GM12892 (cell line): ENCODE results near the gene ACAT2.
A peak's percentile ranks its signal among the peaks of the same experiment; 100 is the strongest.
"Not testable (repeated sequence)": the region's sequence is repeated elsewhere in the genome, so short reads cannot be mapped to it uniquely, and the experiment has no call there.

Experiments
- DNase-seq: peaks from one replicate; pipeline ENCODE4 v3.0.0; 2011; ENCODE audit not compliant: insufficient read length
- FAIRE-seq: peaks from 2 replicates; lab custom pipeline; 2011; peaks lifted over from hg19 to GRCh38; lab: Jason Lieb, UNC
- POLR2A ChIP-seq: IDR thresholded peaks from 2 replicates; pipeline ENCODE4 v1.6.1; 2011; ENCODE audit warnings: low read depth, low read length, control low read depth
- POLR2AphosphoS5 ChIP-seq: IDR thresholded peaks from 2 replicates; pipeline ENCODE4 v1.6.1; 2011; ENCODE audit warnings: low read depth, low read length, control low read depth
- TAF1 ChIP-seq: IDR thresholded peaks from 2 replicates; pipeline ENCODE4 v1.6.1; 2011; ENCODE audit warnings: low read depth, mild to moderate bottlenecking, control low read depth, low read length, borderline replicate concordance

ACAT2 gene

DNA sequence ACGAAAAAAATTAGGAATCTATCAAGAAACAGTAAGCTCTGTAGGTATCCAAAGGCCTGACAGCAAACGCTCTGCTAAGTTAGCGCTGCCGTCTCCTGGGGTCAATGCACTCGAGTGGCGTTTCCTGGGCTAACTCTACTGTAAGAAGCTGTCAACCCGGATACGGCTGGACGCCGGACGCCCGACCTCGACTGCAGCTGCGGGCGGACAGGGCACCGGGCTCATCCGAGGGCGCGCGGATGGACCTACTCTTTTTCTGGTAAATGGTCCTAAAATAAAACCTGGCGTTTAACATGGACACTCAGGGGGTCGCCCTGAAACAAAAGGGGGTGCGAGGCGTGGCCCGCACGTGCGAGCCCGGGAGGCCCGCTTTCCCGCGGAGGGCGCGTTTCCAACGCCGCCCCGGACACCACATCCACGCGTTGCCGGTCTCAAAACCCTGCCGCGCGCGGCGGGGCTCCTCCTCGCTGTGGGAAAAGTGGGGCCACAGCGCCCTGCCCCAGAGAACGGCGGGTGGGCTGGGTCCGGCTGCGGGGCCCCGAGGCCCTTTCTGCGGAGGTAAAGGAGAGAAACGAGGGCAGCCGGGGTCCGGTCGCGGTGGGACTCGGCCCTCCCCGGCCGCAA lies 27.0 kb downstream of the ACAT2 start:
- TF ChIP-seq TAF1 (peak; percentile 21; the same call in 1 of the 2 replicates), POLR2AphosphoS5 (no peak)
- peak; percentile 50 for FAIRE-seq
- DNase-seq, result no peak

DNA sequence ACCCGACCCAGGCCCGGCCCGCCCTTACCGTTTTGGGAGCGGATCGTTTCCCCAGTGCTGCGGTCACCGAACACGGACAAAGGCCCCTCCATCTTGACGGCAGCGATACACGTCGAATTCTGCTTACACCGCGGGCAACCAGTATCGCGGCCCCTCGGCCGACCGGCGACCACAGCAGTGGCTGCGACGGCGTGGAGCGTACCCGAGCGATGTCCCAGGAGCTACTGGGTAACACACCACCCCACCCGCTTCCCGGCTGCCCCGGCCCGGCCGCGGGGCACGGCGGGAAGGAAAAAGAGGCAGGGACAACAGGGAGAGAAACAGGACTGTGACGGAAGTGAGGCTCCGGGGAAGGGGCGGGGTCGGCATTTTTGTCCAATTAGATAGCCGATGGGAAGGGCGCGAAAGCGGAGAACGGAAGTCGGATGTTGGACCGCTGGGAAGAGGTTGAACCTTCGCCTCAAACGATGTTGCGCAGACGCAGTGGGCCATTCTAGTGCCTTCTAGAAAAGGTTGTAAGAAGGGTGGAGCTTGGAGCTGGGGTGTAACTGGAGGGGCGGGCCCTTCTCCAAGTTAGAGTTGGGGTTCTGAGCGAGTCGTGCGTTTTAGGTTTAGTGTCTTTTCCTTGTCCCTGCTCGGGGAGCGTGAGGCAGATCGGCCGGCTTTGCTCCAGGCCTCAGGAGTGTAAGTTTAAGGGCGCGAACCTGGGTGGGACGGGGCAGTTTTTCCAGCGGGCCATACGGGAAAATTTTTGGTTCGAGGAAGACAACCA lies 27.7 kb downstream of the ACAT2 start, which contains the start of gene TCP1:
TSS of gene TCP1 (minus strand) at position 226 of the 772 bp plus-strand sequence. CDS start at position 92, 134 bp downstream.
- peak; percentile 85 for DNase-seq
- no peak for FAIRE-seq
- TF ChIP-seq TAF1 (peak; percentile 94), POLR2A (peak; percentile 99), POLR2AphosphoS5 (peak; percentile 97)

DNA sequence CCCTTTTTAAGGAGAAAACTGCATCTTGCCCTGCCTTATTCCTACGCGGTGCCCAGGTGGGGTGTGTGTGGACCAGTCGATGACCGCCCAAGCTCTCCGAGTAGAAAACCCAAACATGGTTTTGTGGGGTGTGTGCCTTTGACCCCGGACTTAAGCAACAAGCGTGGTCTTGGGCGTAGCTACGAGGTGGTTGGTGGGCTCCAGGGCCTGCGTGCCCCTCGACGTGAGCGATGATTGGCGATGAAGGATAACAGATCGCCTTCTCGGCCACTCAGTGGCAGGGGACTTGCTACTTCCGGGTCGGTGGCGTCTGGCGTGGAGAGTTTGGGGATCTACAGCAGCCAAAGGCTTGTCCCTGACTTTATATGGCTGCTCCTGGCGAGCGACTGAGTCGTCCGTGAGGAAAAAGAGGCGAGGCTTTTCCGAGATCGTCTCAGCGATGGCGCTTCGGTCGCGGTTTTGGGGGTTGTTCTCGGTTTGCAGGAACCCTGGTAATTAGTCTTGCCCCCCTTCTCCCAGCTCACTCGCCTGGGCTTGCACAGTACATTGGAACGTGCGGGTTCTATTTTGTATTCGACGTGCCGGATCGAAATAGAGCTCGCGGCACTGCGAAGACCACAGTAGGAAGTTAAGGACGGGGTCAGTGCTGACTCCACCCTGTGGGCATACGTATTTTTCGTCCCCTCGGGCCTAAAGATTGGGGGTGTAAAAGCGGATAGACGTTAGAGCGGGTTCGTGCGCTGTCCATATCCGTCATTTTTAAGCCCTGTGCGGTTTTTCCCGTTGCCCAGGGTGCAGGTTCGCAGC lies 28.5 kb downstream of the ACAT2 start, which contains the start of gene MRPL18:
TSS of gene MRPL18 (plus strand) at position 319 of the 807 bp plus-strand sequence. CDS start at position 440, 121 bp downstream.
- TF ChIP-seq POLR2A, result peak; percentile 71
- TF ChIP-seq POLR2AphosphoS5, result peak; percentile 56; the same call in 1 of the 2 replicates
- TF ChIP-seq TAF1, result no peak; the same call in 1 of the 2 replicates
- DNase-seq (peak; percentile 77), FAIRE-seq (peak; percentile 98)

GRCh38 chr6:159790956-159791598 lies 29.2 kb downstream of the ACAT2 start:
- FAIRE-seq (no peak), DNase-seq (no peak)
- TF ChIP-seq POLR2AphosphoS5 (no peak), POLR2A (no peak), TAF1 (no peak)

GRCh38 chr6:159794976-159795375 lies 33.1 kb downstream of the ACAT2 start:
- DNase-seq, FAIRE-seq: not testable (repeated sequence)

GRCh38 chr6:159797554-159797953 lies 35.7 kb downstream of the ACAT2 start:
- FAIRE-seq, result no peak
- no peak for DNase-seq
- no peak for TF ChIP-seq POLR2AphosphoS5
- TF ChIP-seq TAF1, result no peak
- no peak for TF ChIP-seq POLR2A

DNA sequence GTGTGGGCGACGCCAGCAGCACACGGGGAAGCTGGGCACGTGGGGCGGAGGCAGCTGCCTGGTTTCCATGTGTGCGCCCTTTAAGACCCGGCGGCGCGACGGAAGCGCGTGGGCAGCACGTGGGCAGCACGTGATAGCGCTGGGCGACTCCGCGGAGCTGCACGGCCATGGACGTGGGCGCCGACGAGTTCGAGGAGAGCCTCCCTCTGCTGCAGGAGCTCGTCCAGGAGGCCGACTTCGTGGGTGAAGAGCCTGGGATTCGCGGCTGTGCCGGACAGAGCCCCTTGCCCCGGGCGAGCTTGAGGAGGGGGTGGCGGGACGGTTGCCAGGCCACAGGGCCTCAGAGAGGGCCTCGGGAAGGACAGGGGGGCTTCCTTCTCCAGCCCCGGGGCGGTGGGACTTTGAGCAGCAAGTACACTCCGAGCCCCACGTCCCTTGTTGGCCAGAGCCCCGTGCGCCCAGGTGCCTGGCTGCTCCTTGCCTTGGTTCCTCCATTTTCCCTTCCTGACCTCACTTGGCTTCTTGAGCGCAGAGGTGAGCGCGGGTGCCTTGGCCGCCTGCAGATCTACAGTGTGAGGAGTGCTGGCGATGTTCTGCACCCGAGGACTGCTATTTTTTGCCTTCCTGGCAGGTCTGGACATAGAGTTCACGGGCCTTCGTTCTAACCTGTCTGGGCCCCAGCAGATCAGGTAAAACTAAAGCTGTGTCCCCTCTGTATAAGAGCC lies 38.5 kb downstream of the ACAT2 start, which contains the start of gene PNLDC1:
TSS of gene PNLDC1 (plus strand) at position 136 of the 725 bp plus-strand sequence. CDS start at position 168, 32 bp downstream.
- DNase-seq (no peak), FAIRE-seq (no peak)
- TF ChIP-seq TAF1 (no peak), POLR2A (no peak), POLR2AphosphoS5 (no peak)

- no peak for TF ChIP-seq TAF1
- TF ChIP-seq POLR2AphosphoS5, result no peak
- TF ChIP-seq POLR2A, result no peak
- FAIRE-seq (no peak), DNase-seq (no peak)
Measured at GRCh38 chr6:159801935-159802334, 40.1 kb downstream of the ACAT2 start.

GRCh38 chr6:159804504-159804903 lies 42.7 kb downstream of the ACAT2 start:
- DNase-seq (no peak), FAIRE-seq (no peak)
- TF ChIP-seq POLR2AphosphoS5 (no peak), TAF1 (no peak), POLR2A (no peak)

DNA sequence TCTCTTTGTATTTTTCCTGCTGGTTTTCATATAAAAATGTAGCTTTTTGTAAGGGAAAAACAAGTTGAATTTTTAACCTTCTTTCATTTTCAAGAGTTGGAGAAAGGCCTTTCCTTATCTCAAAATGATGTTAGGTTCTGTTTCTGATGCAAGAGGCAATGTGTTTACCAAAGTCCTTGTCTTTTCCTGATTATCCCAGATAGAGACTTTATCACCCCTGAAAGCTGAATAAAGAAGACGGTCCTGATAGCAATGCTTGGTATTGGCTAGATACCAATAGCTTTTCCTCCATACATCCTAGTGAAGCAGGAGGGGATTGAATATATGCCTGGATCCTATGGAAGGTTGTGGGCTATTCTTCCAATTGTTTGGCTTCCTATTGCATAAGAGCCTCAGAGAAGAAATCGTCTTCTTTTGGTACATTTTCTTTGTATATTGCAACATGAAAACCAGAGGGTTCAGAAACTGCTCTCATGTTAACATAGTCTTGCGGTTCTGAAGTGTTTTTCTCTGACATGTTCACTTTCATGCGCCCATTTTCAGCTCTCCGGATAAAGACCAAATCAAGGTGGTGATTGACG lies 43.7 kb downstream of the ACAT2 start:
- no peak for TF ChIP-seq POLR2A
- no peak for TF ChIP-seq POLR2AphosphoS5
- TF ChIP-seq TAF1, result no peak
- DNase-seq, result no peak
- no peak for FAIRE-seq
